LoVo (cell line): ENCODE results near the gene GOLGA6L26.
"Not testable (repeated sequence)": the region's sequence is repeated elsewhere in the genome, so short reads cannot be mapped to it uniquely, and the experiment has no call there.

Source experiments
- DNase-seq: peaks from one replicate; pipeline ENCODE4 v3.0.0-alpha.2; 2016; ENCODE audit warnings: low spot score

GOLGA6L26 gene

GRCh38 chr15:23334096-23334495, at the start of gene GOLGA6L26:
TSS of gene GOLGA6L26 (minus strand) at chr15:23334196. CDS start at chr15:23334135, 61 bp downstream.
- DNase-seq: not testable (repeated sequence)

GRCh38 chr15:23381192-23381591, 47.2 kb upstream of the GOLGA6L26 start:
- not testable (repeated sequence) for DNase-seq

GRCh38 chr15:23380700-23381099, 46.7 kb upstream of the GOLGA6L26 start:
- not testable (repeated sequence) for DNase-seq

- not testable (repeated sequence) for DNase-seq
Measured at GRCh38 chr15:23378946-23379345, 45.0 kb upstream of the GOLGA6L26 start.

- not testable (repeated sequence) for DNase-seq
Measured at GRCh38 chr15:23374226-23374625, 40.2 kb upstream of the GOLGA6L26 start.

- DNase-seq: not testable (repeated sequence)
Measured at GRCh38 chr15:23372891-23373600, 39.0 kb upstream of the GOLGA6L26 start.

GRCh38 chr15:23372284-23372683, 38.3 kb upstream of the GOLGA6L26 start:
- DNase-seq: no peak

- DNase-seq: not testable (repeated sequence)
Measured at GRCh38 chr15:23371868-23372267, 37.9 kb upstream of the GOLGA6L26 start.

- DNase-seq: not testable (repeated sequence)
Measured at GRCh38 chr15:23371134-23371533, 37.1 kb upstream of the GOLGA6L26 start.

GRCh38 chr15:23370578-23370977, 36.6 kb upstream of the GOLGA6L26 start:
- no peak for DNase-seq

- not testable (repeated sequence) for DNase-seq
Measured at GRCh38 chr15:23364261-23364660, 30.3 kb upstream of the GOLGA6L26 start.

- not testable (repeated sequence) for DNase-seq
Measured at GRCh38 chr15:23362622-23363021, 28.6 kb upstream of the GOLGA6L26 start.

- DNase-seq: not testable (repeated sequence)
Measured at GRCh38 chr15:23354448-23354847, 20.5 kb upstream of the GOLGA6L26 start, which contains the start of gene GOLGA8S. TSS of gene GOLGA8S (plus strand) at chr15:23354748. CDS start at chr15:23354810, 62 bp downstream.

GRCh38 chr15:23311233-23311632, 22.8 kb downstream of the GOLGA6L26 start:
- not testable (repeated sequence) for DNase-seq

GRCh38 chr15:23305921-23306320, 28.1 kb downstream of the GOLGA6L26 start:
- not testable (repeated sequence) for DNase-seq

GRCh38 chr15:23304805-23305204, 29.2 kb downstream of the GOLGA6L26 start:
- DNase-seq: not testable (repeated sequence)

GRCh38 chr15:23304267-23304666, 29.7 kb downstream of the GOLGA6L26 start:
- not testable (repeated sequence) for DNase-seq

GRCh38 chr15:23303654-23304053, 30.3 kb downstream of the GOLGA6L26 start:
- peak; percentile 51 for DNase-seq

GRCh38 chr15:23303246-23303645, 30.8 kb downstream of the GOLGA6L26 start:
- not testable (repeated sequence) for DNase-seq
